GM19351 (cell line): ENCODE results near the gene PLA2G4D.

Experiments
- ATAC-seq: cut with Tn5 transposase; IDR thresholded peaks from one replicate; pipeline ENCODE4 v1.9.1; 2021; ENCODE audit warnings: mild to moderate bottlenecking, moderate library complexity; ENCODE audit not compliant: unreplicated experiment

PLA2G4D gene

GRCh38 chr15:42128476-42128875 is 34.1 kb upstream of the PLA2G4D start:
- ATAC-seq, result no peak

- ATAC-seq, result no peak
Observed at GRCh38 chr15:42123546-42123945, 29.2 kb upstream of the PLA2G4D start.

- no peak for ATAC-seq
Observed at GRCh38 chr15:42121682-42122081, 27.3 kb upstream of the PLA2G4D start.

- ATAC-seq, result no peak
Observed at GRCh38 chr15:42121021-42121420, 26.7 kb upstream of the PLA2G4D start.

- ATAC-seq, result no peak
Observed at GRCh38 chr15:42120285-42120684, 25.9 kb upstream of the PLA2G4D start.

GRCh38 chr15:42119446-42119760 is 25.0 kb upstream of the PLA2G4D start:
- no peak for ATAC-seq

- ATAC-seq, result no peak
Observed at GRCh38 chr15:42118650-42119445, 24.5 kb upstream of the PLA2G4D start.

GRCh38 chr15:42111924-42112323 is 17.6 kb upstream of the PLA2G4D start:
- no peak for ATAC-seq

- no peak for ATAC-seq
Observed at GRCh38 chr15:42110367-42110766, 16.0 kb upstream of the PLA2G4D start.

GRCh38 chr15:42108806-42109205 is 14.4 kb upstream of the PLA2G4D start:
- ATAC-seq, result no peak

GRCh38 chr15:42108189-42108588 is 13.8 kb upstream of the PLA2G4D start:
- no peak for ATAC-seq

- ATAC-seq, result no peak
Observed at GRCh38 chr15:42107473-42107872, 13.1 kb upstream of the PLA2G4D start.

GRCh38 chr15:42106288-42106687 is 11.9 kb upstream of the PLA2G4D start:
- no peak for ATAC-seq

- no peak for ATAC-seq
Observed at GRCh38 chr15:42104095-42104891, 9.9 kb upstream of the PLA2G4D start.

GRCh38 chr15:42102646-42103235 is 8.4 kb upstream of the PLA2G4D start:
- ATAC-seq, result no peak

- ATAC-seq, result no peak
Observed at GRCh38 chr15:42101861-42102260, 7.5 kb upstream of the PLA2G4D start.

- ATAC-seq, result no peak
Observed at GRCh38 chr15:42100021-42100800, 5.8 kb upstream of the PLA2G4D start.

GRCh38 chr15:42097018-42097417 is 2.7 kb upstream of the PLA2G4D start:
- no peak for ATAC-seq

- no peak for ATAC-seq
Observed at GRCh38 chr15:42093966-42094365, 396 bp downstream of the PLA2G4D start.

- no peak for ATAC-seq
Observed at GRCh38 chr15:42092398-42093318, 1.7 kb downstream of the PLA2G4D start.
